OCI-LY3 (cell line): ENCODE results near the gene TPMT.

Source experiments
- CTCF ChIP-seq: fragments of 200-600, 300-600 bp; sonication (generic); IDR thresholded peaks from 2 replicates; pipeline ENCODE4 v1.5.1; 2014; ENCODE audit warnings: antibody characterized with exemption, low read length, low read depth
- EZH2phosphoT487 ChIP-seq: fragments of 200-600 bp; shearing (Covaris generic); IDR thresholded peaks from 2 replicates; pipeline ENCODE4 v1.6.1; 2018; ENCODE audit warnings: antibody characterized with exemption, mixed run types, low read depth

- TF ChIP-seq CTCF (no peak), EZH2phosphoT487 (no peak)
Measured at GRCh38 chr6:18148304-18149025, 6.4 kb downstream of the TPMT start.
